Activated CD8-positive, alpha-beta memory T cell treated with anti-CD3 and anti-CD28 coated beads, Interleukin-2, amount 50 U/mL, for 24 hours (primary cell): ENCODE results near the gene ABCA12.

Source experiments
- DNase-seq: peaks from one replicate; pipeline ENCODE4 v3.0.0-alpha.2; 2020; ENCODE audit errors: extremely low read depth

Gene ABCA12

GRCh38 chr2:214966420-214966819 is 172.0 kb downstream of the ABCA12 start:
- DNase-seq = no peak

DNA sequence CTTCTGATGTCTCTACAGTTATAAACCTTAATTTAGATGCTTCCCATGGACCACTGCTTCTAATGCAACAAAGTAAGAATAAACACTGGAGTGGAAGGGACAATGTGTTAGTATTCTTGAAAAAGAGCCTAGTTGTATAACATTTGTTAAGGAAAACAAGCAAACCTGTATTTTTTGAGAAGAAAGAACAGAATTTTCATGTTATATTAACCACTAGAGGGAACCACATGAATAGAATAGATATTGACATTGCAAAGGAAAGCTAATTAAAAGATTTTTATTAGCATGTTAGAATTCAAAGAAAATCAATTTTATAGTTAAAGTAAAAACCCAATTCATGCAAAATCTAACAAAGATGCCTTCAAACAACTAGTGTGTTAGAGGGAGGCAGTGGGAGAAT is 177.7 kb downstream of the ABCA12 start:
- no peak for DNase-seq

DNA sequence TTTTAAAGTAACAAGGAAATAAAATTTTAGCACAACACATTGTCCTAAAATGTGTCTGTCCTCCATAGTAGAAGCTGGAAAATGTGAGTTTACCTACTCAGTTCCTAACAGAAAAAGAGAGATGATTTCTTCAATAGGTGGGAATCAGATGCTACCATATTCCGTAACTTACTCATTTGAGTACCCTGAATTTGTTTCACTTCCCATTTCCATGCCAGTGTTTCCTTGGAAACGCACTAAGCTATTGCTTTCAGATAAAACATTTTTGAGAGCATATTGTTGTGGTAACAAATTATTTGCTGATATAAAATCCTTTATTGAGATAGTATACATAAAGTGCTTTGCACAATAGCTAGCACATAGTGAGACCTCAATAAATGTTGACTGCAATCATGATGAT is 191.5 kb downstream of the ABCA12 start:
- no peak for DNase-seq

GRCh38 chr2:214934006-214934405 is 204.4 kb downstream of the ABCA12 start:
- DNase-seq = no peak

DNA sequence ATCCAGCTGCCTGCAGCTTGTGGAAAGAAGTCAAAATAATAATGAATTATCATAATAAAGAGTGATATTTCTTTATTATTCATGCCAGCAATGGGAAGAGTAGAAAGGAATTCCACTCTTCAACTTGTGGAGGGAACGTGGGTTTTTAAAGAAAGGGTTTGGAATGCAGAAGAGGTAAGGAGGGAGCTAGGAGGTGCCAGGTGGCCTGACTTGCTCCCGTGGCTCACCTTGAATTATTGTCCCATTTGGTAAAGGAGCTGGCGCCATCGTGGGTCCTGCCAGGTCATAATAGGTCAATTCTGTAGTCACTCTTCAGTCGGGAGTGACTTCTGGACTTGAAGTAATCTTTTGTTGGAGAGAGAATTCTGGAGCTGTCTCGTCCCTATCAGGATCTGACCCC is 233.8 kb downstream of the ABCA12 start:
- no peak for DNase-seq

- DNase-seq = no peak
Measured at GRCh38 chr2:214904176-214904575, 234.2 kb downstream of the ABCA12 start.

- no peak for DNase-seq
Measured at GRCh38 chr2:214902286-214902685, 236.1 kb downstream of the ABCA12 start.

DNA sequence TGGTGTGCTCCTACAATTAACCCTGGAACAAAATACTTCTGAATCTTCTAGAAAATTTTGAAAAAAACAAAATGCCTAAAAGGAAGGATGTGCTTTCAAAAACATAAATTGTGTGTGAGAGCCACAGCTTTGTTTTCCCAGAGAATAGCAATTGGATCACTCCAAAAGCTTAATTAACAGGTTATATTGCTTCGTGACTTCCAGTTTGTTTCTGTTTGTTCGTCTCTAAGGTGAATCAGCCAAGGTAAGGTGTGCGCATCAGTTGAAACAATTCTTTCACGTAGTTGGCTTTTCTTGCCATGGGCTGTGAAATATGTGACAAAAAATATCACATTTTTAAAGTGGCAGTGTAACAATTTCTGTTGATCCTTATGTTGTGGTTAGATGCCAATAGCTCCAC is 238.7 kb downstream of the ABCA12 start:
- DNase-seq = no peak

- no peak for DNase-seq
Measured at GRCh38 chr2:214896274-214896673, 242.2 kb downstream of the ABCA12 start.

GRCh38 chr2:214895469-214895868 is 243.0 kb downstream of the ABCA12 start:
- no peak for DNase-seq

DNA sequence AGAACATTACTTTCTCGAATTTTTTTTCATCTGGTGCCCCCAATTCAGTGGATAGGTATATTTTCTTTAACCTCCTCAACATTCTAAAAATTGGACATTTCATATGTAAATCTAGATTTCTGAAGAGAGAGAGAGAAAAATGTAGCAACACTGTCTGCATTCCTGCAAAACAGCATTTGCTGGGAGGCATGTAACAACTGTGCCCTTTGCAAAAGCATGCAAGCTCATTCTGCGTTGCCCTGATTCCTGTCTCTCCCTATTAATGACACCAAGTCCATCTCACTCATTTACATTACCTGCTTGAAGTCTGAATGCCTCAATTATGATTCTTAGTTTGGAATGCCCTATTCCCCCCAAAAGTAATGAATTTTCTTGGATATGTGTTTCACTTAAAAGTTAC is 249.1 kb downstream of the ABCA12 start:
- DNase-seq = no peak

GRCh38 chr2:214881647-214882202 is 256.7 kb downstream of the ABCA12 start:
- DNase-seq = no peak
